ENCODE results near the gene SRM. TPM values are rescaled to one million over a fixed set of nuclear protein-coding genes. Genes with fewer than 3 reads are reported as not detected.
"Not testable (repeated sequence)": the region's sequence is repeated elsewhere in the genome, so short reads cannot be mapped to it uniquely, and the experiment has no call there.

The SRM gene
- total RNA-seq = 10 to 100 TPM; 24.4 to 38.8 (median 31.6) TPM

DNA sequence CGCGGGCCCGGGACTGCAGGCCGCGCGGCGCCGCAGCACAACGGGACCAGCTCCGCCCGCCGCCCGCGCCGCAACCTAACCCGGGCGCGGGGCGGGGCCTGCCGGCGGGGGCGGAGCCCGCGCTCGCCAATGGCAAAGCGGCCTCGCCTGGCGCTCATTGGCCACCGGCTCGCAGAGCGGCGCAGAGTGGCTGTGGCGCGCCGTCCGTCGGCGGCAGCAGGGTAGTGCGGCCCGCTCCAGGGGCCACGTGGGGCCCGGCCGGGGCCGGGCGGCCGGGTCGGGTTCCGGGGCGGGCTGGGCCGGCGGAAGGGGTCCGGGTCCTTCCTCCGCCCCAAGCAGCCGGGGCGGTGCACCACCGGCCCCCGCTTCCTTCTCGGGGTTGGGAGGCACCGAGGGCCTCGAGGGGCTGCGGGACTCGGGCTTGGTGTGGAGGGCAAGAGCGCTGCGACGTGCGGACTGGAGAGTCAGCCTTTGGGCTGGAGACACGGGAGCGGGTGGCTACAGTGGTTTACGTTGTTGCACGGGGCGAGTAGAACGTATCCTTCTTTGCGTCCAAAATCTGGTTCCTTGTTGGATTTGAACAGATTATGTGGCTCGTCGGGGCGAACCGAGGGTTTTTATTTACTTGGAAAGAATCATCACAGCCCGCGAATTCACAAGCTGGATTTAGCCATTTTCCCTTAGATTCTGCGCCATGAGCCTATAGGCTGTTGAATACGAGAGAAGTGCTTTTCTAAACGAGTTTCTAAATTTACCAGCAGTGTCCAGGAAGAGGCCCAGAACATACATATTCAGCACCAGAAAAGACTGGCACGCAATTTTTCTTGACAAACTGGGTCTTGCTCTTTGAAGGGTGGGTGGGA, at the start of gene SRM:
Gene SRM (minus strand): TSS at position 51 of the 863 bp plus-strand sequence. CDS start 75 bp downstream, outside the sequence.
- no peak for TF ChIP-seq POLR2A (IDR thresholded peaks at IDR 0.05)
- TF ChIP-seq, protein P1, sequence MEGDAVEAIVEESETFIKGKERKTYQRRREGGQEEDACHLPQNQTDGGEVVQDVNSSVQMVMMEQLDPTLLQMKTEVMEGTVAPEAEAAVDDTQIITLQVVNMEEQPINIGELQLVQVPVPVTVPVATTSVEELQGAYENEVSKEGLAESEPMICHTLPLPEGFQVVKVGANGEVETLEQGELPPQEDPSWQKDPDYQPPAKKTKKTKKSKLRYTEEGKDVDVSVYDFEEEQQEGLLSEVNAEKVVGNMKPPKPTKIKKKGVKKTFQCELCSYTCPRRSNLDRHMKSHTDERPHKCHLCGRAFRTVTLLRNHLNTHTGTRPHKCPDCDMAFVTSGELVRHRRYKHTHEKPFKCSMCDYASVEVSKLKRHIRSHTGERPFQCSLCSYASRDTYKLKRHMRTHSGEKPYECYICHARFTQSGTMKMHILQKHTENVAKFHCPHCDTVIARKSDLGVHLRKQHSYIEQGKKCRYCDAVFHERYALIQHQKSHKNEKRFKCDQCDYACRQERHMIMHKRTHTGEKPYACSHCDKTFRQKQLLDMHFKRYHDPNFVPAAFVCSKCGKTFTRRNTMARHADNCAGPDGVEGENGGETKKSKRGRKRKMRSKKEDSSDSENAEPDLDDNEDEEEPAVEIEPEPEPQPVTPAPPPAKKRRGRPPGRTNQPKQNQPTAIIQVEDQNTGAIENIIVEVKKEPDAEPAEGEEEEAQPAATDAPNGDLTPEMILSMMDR (IDR thresholded peaks at IDR 0.05) = no peak
- intact Hi-C loops (cut with DNase I; ENCODE audit: low total_unique reads) = no loop called here
- DNase-seq (ENCODE audit: low spot score in 2 of 2) = peak; percentile 80 to 97
- H3K4me3 ChIP-seq (ENCODE audit: low read depth, poor library complexity, severe bottlenecking) = peak within 1 kb of the TSS; percentile 89
- 0 to 1% methylated on average over 16 to 18 of the region's 83 CpGs for WGBS, 2 donors

DNA sequence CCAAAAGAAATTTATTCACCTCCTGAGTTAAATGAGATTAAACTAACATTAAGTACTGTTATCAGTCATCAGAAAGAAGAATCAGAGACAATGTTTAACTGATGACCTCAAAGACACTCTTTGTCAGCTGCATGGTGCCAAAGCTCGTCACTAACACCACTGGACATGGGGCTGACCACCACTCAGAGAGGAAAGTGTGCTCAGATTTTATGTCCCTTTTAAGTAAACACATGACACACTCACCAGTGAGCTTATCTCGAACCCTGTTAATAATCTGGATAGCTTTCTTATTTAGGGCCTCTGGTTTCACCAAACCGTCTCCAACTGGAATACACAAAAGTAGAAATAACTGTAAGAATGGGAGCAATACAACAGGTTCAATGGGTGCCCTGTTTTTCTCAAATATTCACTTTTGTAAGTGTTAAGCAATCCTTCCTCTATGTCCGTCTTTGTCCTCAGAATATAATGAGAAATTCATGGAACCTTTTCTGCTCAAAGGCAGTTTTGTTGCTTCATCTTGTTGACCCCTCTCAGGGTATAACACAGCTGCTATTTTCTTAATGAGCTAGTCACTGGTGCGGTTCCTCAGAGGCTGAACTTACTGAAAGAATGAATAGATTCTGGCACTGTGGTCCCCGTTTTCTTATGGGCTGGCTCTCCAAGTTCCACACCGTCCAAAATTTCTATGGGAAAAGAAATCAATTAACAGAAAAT, 49.4 kb upstream of the SRM start:
- intact Hi-C loops (cut with DNase I; ENCODE audit: low total_unique reads) = no loop called here
- no peak overlapping the region for H3K4me3 ChIP-seq (ENCODE audit: low read depth, poor library complexity, severe bottlenecking)
- WGBS, 2 donors = 83 to 88% methylated on average over 7 of the region's 7 CpGs
- DNase-seq (ENCODE audit: low spot score in 2 of 2) = peak in 1 of 2 donors; percentile 14
- TF ChIP-seq, protein P1 (IDR thresholded peaks at IDR 0.05) = no peak
- no peak for TF ChIP-seq POLR2A (IDR thresholded peaks at IDR 0.05)

DNA sequence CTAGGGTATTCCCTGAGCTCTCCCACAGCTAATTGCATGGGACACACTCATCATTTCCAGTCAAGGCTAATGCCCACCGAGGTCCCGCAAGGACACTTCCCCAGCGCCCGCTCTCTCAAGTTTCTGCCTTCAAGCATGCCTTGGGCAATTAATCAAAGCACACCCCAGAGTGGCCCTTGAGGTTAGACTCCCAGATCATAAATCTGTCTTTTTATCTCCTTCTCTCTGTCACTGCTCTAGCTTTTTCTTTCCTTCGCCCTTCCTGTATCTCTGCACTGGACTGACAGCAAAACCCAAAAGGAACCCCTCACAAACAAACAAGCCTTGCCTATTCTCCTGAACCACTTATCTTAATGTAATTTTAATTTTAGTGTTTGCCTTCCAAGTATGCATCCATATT, 47.8 kb upstream of the SRM start:
- peak in 1 of 2 donors; percentile 45 for DNase-seq (ENCODE audit: low spot score in 2 of 2)
- TF ChIP-seq POLR2A (IDR thresholded peaks at IDR 0.05) = no peak
- TF ChIP-seq, protein P1 (IDR thresholded peaks at IDR 0.05) = no peak
- H3K4me3 ChIP-seq (ENCODE audit: low read depth, poor library complexity, severe bottlenecking) = no peak overlapping the region
- intact Hi-C loops (cut with DNase I; ENCODE audit: low total_unique reads) = no loop called here
- 92 to 95% methylated on average over 5 of the region's 5 CpGs for WGBS, 2 donors

DNA sequence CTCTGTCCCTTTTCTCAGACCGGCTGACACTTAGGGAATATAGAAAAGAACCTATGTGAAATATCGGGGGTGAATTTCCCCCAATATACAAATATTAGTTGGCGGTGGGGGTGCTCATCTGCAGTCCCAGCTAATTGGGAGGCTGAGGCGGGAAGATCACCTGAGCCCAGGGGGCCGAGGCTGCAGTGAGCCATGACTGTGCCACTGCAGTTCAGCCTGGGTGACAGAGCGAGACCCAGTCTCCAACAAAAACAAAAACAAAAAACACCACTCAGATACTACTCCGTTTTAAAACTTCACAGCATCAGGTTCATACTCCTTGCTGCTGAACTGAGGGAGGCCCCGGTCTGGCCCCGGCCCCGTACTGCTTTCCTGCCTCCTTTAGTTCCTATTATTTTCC, 45.8 kb upstream of the SRM start:
- intact Hi-C loops (cut with DNase I; ENCODE audit: low total_unique reads) = no loop called here
- WGBS, 2 donors = 93 to 96% methylated on average over 10 of the region's 10 CpGs
- DNase-seq (ENCODE audit: low spot score in 2 of 2) = peak in 1 of 2 donors; percentile 69
- no peak overlapping the region for H3K4me3 ChIP-seq (ENCODE audit: low read depth, poor library complexity, severe bottlenecking)
- TF ChIP-seq POLR2A (IDR thresholded peaks at IDR 0.05) = no peak
- TF ChIP-seq, protein P1 (IDR thresholded peaks at IDR 0.05) = no peak

DNA sequence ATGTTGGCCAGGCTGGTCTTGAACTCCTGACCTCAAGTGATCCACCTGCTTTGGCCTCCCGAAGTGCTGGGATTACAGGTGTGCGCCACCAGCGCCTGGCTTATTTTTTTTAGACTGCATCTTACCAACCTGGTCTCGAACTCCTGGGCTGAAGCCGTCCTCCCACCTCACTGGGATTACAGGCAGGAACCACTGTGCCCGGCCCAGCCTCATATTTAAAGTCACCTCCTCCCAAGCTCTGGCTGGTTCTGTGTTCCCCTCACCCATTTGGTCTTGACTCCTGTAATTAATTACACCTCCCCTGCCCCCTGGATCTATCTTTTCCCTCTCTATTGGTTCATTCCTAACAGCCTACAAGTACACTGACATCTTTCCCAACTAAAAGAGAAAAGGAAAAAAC, 41.5 kb upstream of the SRM start:
- intact Hi-C loops (cut with DNase I; ENCODE audit: low total_unique reads) = no loop called here
- DNase-seq (ENCODE audit: low spot score in 2 of 2) = peak in 1 of 2 donors; percentile 80
- 93 to 95% methylated on average over 6 of the region's 6 CpGs for WGBS, 2 donors
- H3K4me3 ChIP-seq (ENCODE audit: low read depth, poor library complexity, severe bottlenecking) = no peak overlapping the region
- no peak for TF ChIP-seq POLR2A (IDR thresholded peaks at IDR 0.05)
- TF ChIP-seq, protein P1 (IDR thresholded peaks at IDR 0.05) = no peak

DNA sequence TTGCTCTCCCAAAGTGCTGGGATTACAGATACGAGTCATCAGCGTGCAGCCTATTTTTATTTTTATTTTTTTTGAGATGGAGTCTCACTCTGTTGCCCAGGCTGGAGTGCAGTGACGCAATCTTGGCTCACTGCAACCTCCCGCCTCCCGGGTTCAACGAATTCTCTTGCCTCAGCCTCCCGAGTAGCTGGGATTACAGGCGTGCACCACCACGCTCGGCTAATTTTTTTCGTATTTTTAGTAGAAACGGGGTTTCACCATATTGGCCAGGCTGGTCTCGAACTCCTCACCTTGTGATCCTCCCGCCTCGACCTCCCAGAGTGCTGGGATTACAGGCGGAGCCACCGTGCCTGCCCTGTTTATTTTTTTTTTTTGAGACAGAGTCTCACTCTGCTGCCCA, 41.0 kb upstream of the SRM start:
- WGBS, 2 donors = 92 to 96% methylated on average over 17 of the region's 17 CpGs
- intact Hi-C loops (cut with DNase I; ENCODE audit: low total_unique reads) = not testable (repeated sequence)
- DNase-seq (ENCODE audit: low spot score in 2 of 2) = peak in 1 of 2 donors; percentile 72

More for the DNA sequence above, 41.0 kb upstream of the SRM start:
- not testable (repeated sequence) for H3K4me3 ChIP-seq (ENCODE audit: low read depth, poor library complexity, severe bottlenecking)
